HepG2 (cell line): ENCODE results near the gene LRRC32. TPM values are rescaled to one million over a fixed set of nuclear protein-coding genes. Genes with fewer than 3 reads are reported as not detected.
A peak's percentile ranks its signal among the peaks of the same experiment; 100 is the strongest.

Experiments used
- ATAC-seq: fragments of 200-7000 bp; cut with Tn5 transposase; 3 replicates; pipeline ENCODE4 v1.9.1; 2020; ENCODE audit warnings: mild to moderate bottlenecking, moderate library complexity
- BruUV-seq: library from RNA; stranded (reverse); fragments of 400-500 nt; replicated peaks from 2 replicates; lab custom pipeline; 2021; lab: Mats Ljungman, UMichigan
- CTCF ChIA-PET: fragments of 300-600 bp; formaldehyde crosslinking; extraction: SDS; loops from one replicate; lab custom pipeline; 2021; ENCODE audit warnings: low total read pairs, inconsistent platforms, low intra/inter-chr PET ratio; lab: Yijun Ruan, JAX
- POLR2A ChIA-PET: fragments of 350-600 bp; sonication (Branson Sonifier 250); formaldehyde crosslinking; loops from one replicate; lab custom pipeline; 2020; ENCODE audit warnings: antibody characterized with exemption, inconsistent platforms; lab: Yijun Ruan, JAX
- DNase-seq: peaks from one replicate; pipeline ENCODE4 v3.0.0-alpha.2; 2015; ENCODE audit warnings: low spot score
- FAIRE-seq: peaks from 3 replicates; lab custom pipeline; 2011; peaks lifted over from hg19 to GRCh38; lab: Jason Lieb, UNC
- H2AFZ ChIP-seq: one replicate; pipeline ENCODE4 v1.6.1; 2011; ENCODE audit warnings: low read length, inconsistent platforms
- H3K27ac ChIP-seq: fragments of 300-600 bp; 3 replicates; pipeline ENCODE4 v1.8.0; 2011; ENCODE audit warnings: mixed run types, mild to moderate bottlenecking, mixed read lengths, low read length, inconsistent platforms; ENCODE audit not compliant: insufficient read depth; ENCODE audit errors: extremely low read length
- H3K27me3 ChIP-seq, 2 experiments: fragments of 200-600 bp in 1 of 2; 2 replicates in 1 of 2; 3 replicates in 1 of 2; pipeline versions ENCODE4 v1.6.0 to v1.8.0; 2011; ENCODE audit warnings: low read length in 2 of 2, mild to moderate bottlenecking in 2 of 2, moderate library complexity in 2 of 2, inconsistent platforms in 1 of 2; ENCODE audit not compliant: insufficient read depth in 2 of 2, control insufficient read depth in 1 of 2
- H3K36me3 ChIP-seq, 2 experiments: fragments of 200-600 bp in 1 of 2; replicated peaks in 1 of 2; 2 replicates in 1 of 2; 3 replicates in 1 of 2; pipeline versions ENCODE4 v1.5.1 to v1.8.0; 2011; ENCODE audit warnings: low read length in 2 of 2, inconsistent platforms in 1 of 2; ENCODE audit not compliant: insufficient read depth in 2 of 2, control insufficient read depth in 1 of 2
- H3K4me1 ChIP-seq: 2 replicates; pipeline ENCODE4 v1.5.1; 2012; ENCODE audit warnings: low read length, inconsistent platforms; ENCODE audit not compliant: insufficient read depth
- H3K4me2 ChIP-seq: 2 replicates; pipeline ENCODE4 v1.6.0; 2011; ENCODE audit warnings: low read depth, low read length, inconsistent platforms
- H3K4me3 ChIP-seq, 3 experiments: fragments of 200-600 bp in 1 of 3; sonication (generic), shearing (Covaris generic) in 1 of 3; replicated peaks in 1 of 3; 2 replicates each; pipeline ENCODE4 v1.5.1; 2011 to 2016; ENCODE audit warnings: low read length in 3 of 3, inconsistent platforms in 2 of 3, low read depth in 2 of 3, mild to moderate bottlenecking in 2 of 3, control low read depth in 1 of 3, mixed read lengths in 1 of 3; ENCODE audit not compliant: insufficient read depth in 1 of 3
- H3K79me2 ChIP-seq: one replicate; pipeline ENCODE4 v1.6.1; 2011; ENCODE audit warnings: low read length, inconsistent platforms; ENCODE audit not compliant: insufficient read depth
- H3K9ac ChIP-seq: 2 replicates; pipeline ENCODE4 v1.6.0; 2011; ENCODE audit warnings: mild to moderate bottlenecking, low read depth, low read length, inconsistent platforms; ENCODE audit not compliant: insufficient read depth
- H3K9me3 ChIP-seq: 2 replicates; pipeline ENCODE4 v1.5.1; 2012; ENCODE audit warnings: mild to moderate bottlenecking, low read length
- H4K20me1 ChIP-seq: 2 replicates; pipeline ENCODE4 v1.6.0; 2011; ENCODE audit warnings: inconsistent platforms, mild to moderate bottlenecking, low read length, moderate library complexity; ENCODE audit not compliant: insufficient read depth
- CREB1 ChIP-seq, 2 experiments: fragments of 450-650 bp in 1 of 2; IDR thresholded peaks; 2 replicates each; pipeline ENCODE4 v1.6.1; 2016 to 2017; ENCODE audit warnings: control low read depth in 1 of 2, mild to moderate bottlenecking in 1 of 2, missing compliant biosample characterization in 1 of 2, missing genetic modification characterization in 1 of 2
- EED ChIP-seq: sonication (generic); formaldehyde crosslinking; IDR thresholded peaks from 2 replicates; pipeline ENCODE4 v1.5.0; 2020; ENCODE audit warnings: mild to moderate bottlenecking, missing genetic modification reagents
- ELF1 ChIP-seq: sonication (generic); formaldehyde crosslinking; IDR thresholded peaks from 2 replicates; pipeline ENCODE4 v1.4.0; 2020; ENCODE audit warnings: missing genetic modification reagents
- FOXC1 ChIP-seq: sonication (generic); formaldehyde crosslinking; IDR thresholded peaks from 2 replicates; pipeline ENCODE4 v1.8.0; 2022; ENCODE audit warnings: mild to moderate bottlenecking, missing genetic modification reagents, borderline replicate concordance
- HOXA9 ChIP-seq: sonication (generic); formaldehyde crosslinking; IDR thresholded peaks from 2 replicates; pipeline ENCODE4 v1.8.1; 2022; ENCODE audit warnings: missing genetic modification reagents, mild to moderate bottlenecking, moderate library complexity, borderline replicate concordance
- JDP2 ChIP-seq: sonication (generic); formaldehyde crosslinking; IDR thresholded peaks from 2 replicates; pipeline ENCODE4 v1.8.1; 2022; ENCODE audit warnings: missing genetic modification reagents, borderline replicate concordance
- NONO ChIP-seq, 2 experiments: fragments of 450-650 bp in 1 of 2; sonication (generic) in 1 of 2; formaldehyde crosslinking in 1 of 2; IDR thresholded peaks in 1 of 2; conservative IDR thresholded peaks in 1 of 2; 2 replicates each; pipeline versions ENCODE4 v1.6.1 to v1.8.0; 2017 to 2022; ENCODE audit warnings: mild to moderate bottlenecking in 1 of 2, missing genetic modification reagents in 1 of 2, moderate library complexity in 1 of 2
- NR3C1 ChIP-seq: sonication (generic); formaldehyde crosslinking; IDR thresholded peaks from 2 replicates; pipeline ENCODE4 v1.4.0; 2020; ENCODE audit warnings: missing genetic modification reagents
- PLRG1 ChIP-seq: fragments of 450-650 bp; conservative IDR thresholded peaks from 2 replicates; pipeline ENCODE4 v1.6.1; 2016
- SATB2 ChIP-seq: sonication (generic); formaldehyde crosslinking; IDR thresholded peaks from 2 replicates; pipeline ENCODE4 v1.5.0; 2020; ENCODE audit warnings: missing genetic modification reagents
- SETDB1 ChIP-seq: sonication (generic); formaldehyde crosslinking; IDR thresholded peaks from 2 replicates; pipeline ENCODE4 v1.5.1; 2020; ENCODE audit warnings: missing genetic modification reagents, mild to moderate bottlenecking, borderline replicate concordance
- U2AF2 ChIP-seq: fragments of 200-400 bp; formaldehyde crosslinking; IDR thresholded peaks from 2 replicates; pipeline ENCODE4 v1.6.1; 2017; ENCODE audit warnings: low read depth, mild to moderate bottlenecking, low read length
- ZBTB2 ChIP-seq: sonication (generic); formaldehyde crosslinking; IDR thresholded peaks from 2 replicates; pipeline ENCODE4 v1.8.0; 2022; ENCODE audit warnings: low read depth, missing genetic modification reagents
- ZMYM2 ChIP-seq: sonication (generic); formaldehyde crosslinking; IDR thresholded peaks from 2 replicates; pipeline ENCODE4 v1.8.0; 2022; ENCODE audit warnings: mild to moderate bottlenecking, missing genetic modification reagents
- ZNF580 ChIP-seq: IDR thresholded peaks from 2 replicates; pipeline ENCODE4 v1.6.1; 2016; ENCODE audit warnings: low read depth, borderline replicate concordance
- WGBS: methylation state at CpG from one replicate; pipeline ENCODE4 v1.1.6; 2017; ENCODE audit warnings: low lambda C conversion rate; 5-methylcytosine and 5-hydroxymethylcytosine counted together
- in situ Hi-C: cut with HindIII; loops from 2 replicates; pipeline ENCODE4 v1.10.0; 2017; ENCODE audit warnings: low pct_unique_long_range_greater_than_20kb; ENCODE audit not compliant: extremely low pct_ligation_motif_present
- intact Hi-C: fragments of 100-400 bp; cut with micrococcal nuclease; formaldehyde crosslinking; loops from one replicate; pipeline ENCODE4 v1.10.0; 2022; ENCODE audit not compliant: unreplicated experiment
- polyA plus RNA-seq, 8 experiments: library from polyadenylated mRNA; depleted of rRNA in 3 of 8; stranded (reverse) in 7 of 8; unstranded in 1 of 8; fragments of >200 nt; fragmentation: Illumina TruSeq in 4 of 8; extraction: Trizol in 4 of 8; gene quantifications; 2 replicates each; pipeline versions ENCODE4 v1.2.1 to v1.2.3, GENCODE V29; 2011 to 2016; ENCODE audit warnings: low read depth in 4 of 8, missing spikeins in 1 of 8, mixed read lengths in 1 of 8; ENCODE audit not compliant: insufficient read depth in 1 of 8
- total RNA-seq, 5 experiments: library from RNA; depleted of rRNA; stranded (reverse); fragments of >200 nt; fragmentation: Illumina TruSeq; extraction: Trizol; gene quantifications; 2 replicates each; pipeline ENCODE4 v1.2.3, GENCODE V29; 2016; ENCODE audit warnings: low read depth in 1 of 5
- TF ChIP-seq, protein P1 (sequence below): sonication (generic); formaldehyde crosslinking; IDR thresholded peaks from 2 replicates; pipeline ENCODE4 v1.5.0; 2020; ENCODE audit warnings: missing genetic modification reagents

Gene LRRC32
- total and polyA plus RNA-seq, 2 of the 13 experiments (the other 11 are each of a cell fraction or from before 2014, with no cell fraction given) = 0.07 TPM; not detected in 1

- TF ChIP-seq ZMYM2 (CRISPR knock-in tag) (no peak), SATB2 (CRISPR knock-in tag) (no peak), FOXC1 (CRISPR knock-in tag) (no peak)
- TF ChIP-seq, all 625 proteins: peak for 0
These were observed 24.6 kb upstream of the LRRC32 start (continued) for GRCh38 chr11:76695133-76695532.

DNA sequence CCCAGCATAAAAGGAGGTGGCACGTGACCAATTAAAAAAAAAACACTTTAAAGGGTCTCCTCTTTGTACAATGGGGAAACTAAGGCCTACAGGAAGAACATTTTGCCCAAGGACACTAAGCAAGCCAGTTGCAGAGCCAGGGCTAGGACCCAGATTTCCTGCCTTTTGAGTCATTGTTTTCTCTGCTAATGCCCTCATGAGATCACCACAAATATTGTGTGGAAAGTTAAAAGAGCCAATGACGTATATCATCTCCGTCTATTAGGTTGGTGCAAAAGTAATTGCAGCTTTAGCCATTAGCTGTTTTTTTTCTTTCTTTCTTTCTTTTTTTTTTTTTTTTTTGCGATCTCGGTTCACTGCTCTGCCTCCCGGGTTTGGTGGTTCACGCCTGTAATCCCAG, 24.1 kb upstream of the LRRC32 start:
- Histone ChIP-seq H3K4me3 (no peak overlapping the region), H3K4me2 (no peak overlapping the region), H4K20me1 (no peaks in the 10 kb centered on the region), H2AFZ (no peak overlapping the region), H3K9ac (no peak overlapping the region), H3K79me2 (no peaks in the 10 kb centered on the region), H3K4me1 (no peaks in the 10 kb centered on the region), H3K27me3 (peaks cover 4 to 23% of the 10 kb centered on the region in 2 experiments; a peak in 3 of 5 replicates), H3K9me3 (no peaks in the 10 kb centered on the region), H3K27ac (no peak overlapping the region), H3K36me3 (no peaks in the 10 kb centered on the region)
- FAIRE-seq = no peak
- WGBS = 9% methylated on average over 7 of the region's 7 CpGs
- in situ Hi-C loops = no loop called here
- no TSS peak for BruUV-seq
- ATAC-seq = no peak
- DNase-seq = no peak
- intact Hi-C loops = loop anchor here (5.0 kb wide), 1 partner anchor 1502 kb away; no protein-coding TSS in a partner anchor
- POLR2A ChIA-PET = no interaction called here
- CTCF ChIA-PET = no interaction called here
- TF ChIP-seq CREB1 (IDR thresholded peaks at IDR 0.05) (peak; percentile 67), CREB1 (CRISPR knock-in tag; IDR thresholded peaks at IDR 0.05) (no peak), PLRG1 (no peak)

- Histone ChIP-seq H3K4me2 (no peak overlapping the region), H3K27ac (no peak overlapping the region), H4K20me1 (no peaks in the 10 kb centered on the region), H3K4me3 (no peak overlapping the region), H3K9me3 (no peaks in the 10 kb centered on the region), H3K36me3 (no peaks in the 10 kb centered on the region), H3K79me2 (no peaks in the 10 kb centered on the region), H2AFZ (no peak overlapping the region), H3K9ac (no peak overlapping the region), H3K27me3 (peaks cover 4 to 29% of the 10 kb centered on the region in 2 experiments; a peak in 3 of 5 replicates), H3K4me1 (no peaks in the 10 kb centered on the region)
- DNase-seq (no peak), FAIRE-seq (no peak), ATAC-seq (no peak)
- CTCF ChIA-PET = no interaction called here
- in situ Hi-C loops (no loop called here), intact Hi-C loops (loop anchor here (5.0 kb wide), 1 partner anchor 1502 kb away; no protein-coding TSS in a partner anchor)
- POLR2A ChIA-PET = no interaction called here
- BruUV-seq = no TSS peak
- TF ChIP-seq HOXA9 (CRISPR knock-in tag) (no peak), NR3C1 (CRISPR knock-in tag) (no peak), U2AF2 (no peak), JDP2 (CRISPR knock-in tag) (no peak), ZNF580 (CRISPR knock-in tag) (no peak), SETDB1 (CRISPR knock-in tag) (no peak), ZBTB2 (CRISPR knock-in tag) (no peak), NONO (IDR thresholded peaks at IDR 0.05) (no peak), NONO (CRISPR knock-in tag; conservative IDR thresholded peaks at IDR 0.05) (no peak), ELF1 (no peak), EED (CRISPR knock-in tag) (no peak)
- TF ChIP-seq, protein P1, sequence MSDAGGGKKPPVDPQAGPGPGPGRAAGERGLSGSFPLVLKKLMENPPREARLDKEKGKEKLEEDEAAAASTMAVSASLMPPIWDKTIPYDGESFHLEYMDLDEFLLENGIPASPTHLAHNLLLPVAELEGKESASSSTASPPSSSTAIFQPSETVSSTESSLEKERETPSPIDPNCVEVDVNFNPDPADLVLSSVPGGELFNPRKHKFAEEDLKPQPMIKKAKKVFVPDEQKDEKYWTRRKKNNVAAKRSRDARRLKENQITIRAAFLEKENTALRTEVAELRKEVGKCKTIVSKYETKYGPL (CRISPR knock-in tag) = no peak
These were observed 23.3 kb upstream of the LRRC32 start for GRCh38 chr11:76693806-76694205.
